Endothelial cell of umbilical vein (primary cell): Measurements from ENCODE around the gene AJM1. TPM values are rescaled to one million over a fixed set of nuclear protein-coding genes. Genes with fewer than 3 reads are reported as not detected.

Experiments used
- BruUV-seq: library from RNA; stranded (reverse); fragments of 400-500 nt; replicated peaks from 2 replicates; lab custom pipeline; 2021; lab: Mats Ljungman, UMichigan
- CTCF ChIA-PET: fragments of 300-600, 350-600 bp; sonication (Branson Sonifier 250); formaldehyde crosslinking; loops from one replicate; lab custom pipeline; 2021; ENCODE audit warnings: antibody characterized with exemption, inconsistent platforms; lab: Charles Lee
- POLR2A ChIA-PET: fragments of 300-600, 350-600 bp; sonication (Branson Sonifier 250); formaldehyde crosslinking; loops from one replicate; lab custom pipeline; 2021; ENCODE audit warnings: antibody characterized with exemption, inconsistent platforms; lab: Charles Lee
- DNase-seq: peaks from one replicate; pipeline ENCODE4 v3.0.0-alpha.2; 2011; ENCODE audit warnings: low read depth, low spot score
- FAIRE-seq: peaks from 2 replicates; lab custom pipeline; 2011; peaks lifted over from hg19 to GRCh38; lab: Jason Lieb, UNC
- H2AFZ ChIP-seq: 2 replicates; pipeline ENCODE4 v1.6.0; 2012; ENCODE audit warnings: low read depth, low read length, control low read depth, inconsistent platforms
- H3K27ac ChIP-seq: 2 replicates; pipeline ENCODE4 v1.5.1; 2011; ENCODE audit warnings: low read depth, mild to moderate bottlenecking, control low read depth, low read length, moderate library complexity; ENCODE audit not compliant: insufficient read depth
- H3K27me3 ChIP-seq, 2 experiments: 2 replicates each; pipeline versions ENCODE4 v1.6.0 to v1.6.1; 2011; ENCODE audit warnings: low read length in 2 of 2, mixed read lengths in 1 of 2; ENCODE audit not compliant: control insufficient read depth in 2 of 2, insufficient read depth in 2 of 2
- H3K36me3 ChIP-seq, 2 experiments: 2 replicates in 1 of 2; 3 replicates in 1 of 2; pipeline ENCODE4 v1.5.1; 2011; ENCODE audit warnings: low read length in 2 of 2, mild to moderate bottlenecking in 1 of 2, moderate library complexity in 1 of 2; ENCODE audit not compliant: control insufficient read depth in 2 of 2, insufficient read depth in 2 of 2; ENCODE audit errors: extremely low read depth in 1 of 2
- H3K4me1 ChIP-seq: 3 replicates; pipeline ENCODE4 v1.5.1; 2011; ENCODE audit warnings: mild to moderate bottlenecking, low read length; ENCODE audit not compliant: control insufficient read depth, insufficient read depth; ENCODE audit errors: extremely low read depth
- H3K4me2 ChIP-seq: 2 replicates; pipeline ENCODE4 v1.6.1; 2011; ENCODE audit warnings: low read length, control low read depth, mixed read lengths; ENCODE audit not compliant: insufficient read depth
- H3K4me3 ChIP-seq, 3 experiments: fragments of 200-600 bp in 1 of 3; sonication (generic), shearing (Covaris generic) in 1 of 3; replicated peaks in 1 of 3; 2 replicates each; pipeline ENCODE4 v1.5.1; 2011 to 2016; ENCODE audit warnings: control low read depth in 3 of 3, low read length in 3 of 3, mild to moderate bottlenecking in 2 of 3, inconsistent platforms in 1 of 3, low read depth in 1 of 3, moderate library complexity in 1 of 3; ENCODE audit not compliant: insufficient read depth in 1 of 3
- H3K79me2 ChIP-seq: 2 replicates; pipeline ENCODE4 v1.6.0; 2012; ENCODE audit warnings: low read length, inconsistent platforms; ENCODE audit not compliant: control insufficient read depth, insufficient read depth
- H3K9ac ChIP-seq: replicated peaks from 2 replicates; pipeline ENCODE3; 2011; ENCODE audit warnings: low read length, control low read depth; ENCODE audit not compliant: insufficient read depth; ENCODE audit errors: extremely low read depth
- H3K9me1 ChIP-seq: replicated peaks from 3 replicates; pipeline ENCODE4 v1.6.0; 2011; ENCODE audit warnings: mild to moderate bottlenecking, low read length; ENCODE audit not compliant: control insufficient read depth, insufficient read depth; ENCODE audit errors: extremely low read depth
- H3K9me3 ChIP-seq: replicated peaks from 2 replicates; pipeline ENCODE4 v1.5.1; 2012; ENCODE audit warnings: low read length, inconsistent platforms; ENCODE audit not compliant: control insufficient read depth, insufficient read depth
- H4K20me1 ChIP-seq: replicated peaks from 2 replicates; pipeline ENCODE3; 2011; ENCODE audit warnings: mild to moderate bottlenecking, low read length; ENCODE audit not compliant: control insufficient read depth, insufficient read depth; ENCODE audit errors: extremely low read depth
- EZH2 ChIP-seq: IDR thresholded peaks from 2 replicates; pipeline ENCODE4 v1.6.1; 2012; ENCODE audit warnings: borderline replicate concordance, low read depth, mild to moderate bottlenecking, moderate library complexity, low read length, inconsistent platforms; ENCODE audit not compliant: severe bottlenecking
- FOS ChIP-seq: IDR thresholded peaks from 2 replicates; pipeline ENCODE4 v1.6.1; 2011; ENCODE audit warnings: mild to moderate bottlenecking, low read length, moderate library complexity, borderline replicate concordance; ENCODE audit not compliant: insufficient read depth
- GATA2 ChIP-seq: IDR thresholded peaks from 2 replicates; pipeline ENCODE4 v1.7.0; 2011; ENCODE audit warnings: low read depth, mild to moderate bottlenecking, moderate library complexity, mixed read lengths, low read length; ENCODE audit not compliant: insufficient read length, insufficient read depth
- JUN ChIP-seq: IDR thresholded peaks from 2 replicates; pipeline ENCODE4 v1.6.1; 2011; ENCODE audit warnings: borderline replicate concordance, low read depth; ENCODE audit not compliant: insufficient read length, insufficient read depth
- MYC ChIP-seq: IDR thresholded peaks from one replicate; pipeline ENCODE4 v1.6.1; 2011; ENCODE audit warnings: mild to moderate bottlenecking, low read depth, low read length
- POLR2A ChIP-seq: IDR thresholded peaks from 2 replicates; pipeline ENCODE4 v1.6.1; 2012; ENCODE audit warnings: low read depth, mild to moderate bottlenecking, control low read depth, low read length
- POLR2AphosphoS5 ChIP-seq: IDR thresholded peaks from 2 replicates; pipeline ENCODE4 v1.6.1; 2012; ENCODE audit warnings: low read depth, mild to moderate bottlenecking, control low read depth, low read length, moderate library complexity; ENCODE audit not compliant: insufficient read depth
- dilution Hi-C: fragments of 300-500 bp; cut with MboI; formaldehyde crosslinking; loops from one replicate; pipeline ENCODE4 v1.15.0; 2019; ENCODE audit warnings: low sequenced_read_pairs; ENCODE audit not compliant: extremely low pct_ligation_motif_present
- intact Hi-C: fragments of 100-400 bp; cut with micrococcal nuclease; formaldehyde crosslinking; loops from one replicate; pipeline ENCODE4 v1.10.0; 2022
- polyA plus RNA-seq, 4 experiments: library from polyadenylated mRNA; depleted of rRNA in 3 of 4; stranded (reverse) in 3 of 4; unstranded in 1 of 4; fragments of >200 nt; gene quantifications; 2 replicates each; pipeline versions ENCODE4 v1.2.1 to v1.2.3, GENCODE V29; 2011 to 2012; ENCODE audit warnings: missing spikeins in 1 of 4
- total RNA-seq: library from RNA; stranded (reverse); gene quantifications from 2 replicates; pipeline ENCODE4 v1.2.3, GENCODE V29; 2021
- TF ChIP-seq, protein P1 (sequence below): IDR thresholded peaks from 2 replicates; pipeline ENCODE4 v1.6.1; 2011; ENCODE audit not compliant: insufficient read depth, insufficient read length

The AJM1 gene
- total and polyA plus RNA-seq, 2 donors (not counting 3 experiments of a cell fraction or from before 2014, with no cell fraction given): 0.30 to 1.3 TPM

DNA sequence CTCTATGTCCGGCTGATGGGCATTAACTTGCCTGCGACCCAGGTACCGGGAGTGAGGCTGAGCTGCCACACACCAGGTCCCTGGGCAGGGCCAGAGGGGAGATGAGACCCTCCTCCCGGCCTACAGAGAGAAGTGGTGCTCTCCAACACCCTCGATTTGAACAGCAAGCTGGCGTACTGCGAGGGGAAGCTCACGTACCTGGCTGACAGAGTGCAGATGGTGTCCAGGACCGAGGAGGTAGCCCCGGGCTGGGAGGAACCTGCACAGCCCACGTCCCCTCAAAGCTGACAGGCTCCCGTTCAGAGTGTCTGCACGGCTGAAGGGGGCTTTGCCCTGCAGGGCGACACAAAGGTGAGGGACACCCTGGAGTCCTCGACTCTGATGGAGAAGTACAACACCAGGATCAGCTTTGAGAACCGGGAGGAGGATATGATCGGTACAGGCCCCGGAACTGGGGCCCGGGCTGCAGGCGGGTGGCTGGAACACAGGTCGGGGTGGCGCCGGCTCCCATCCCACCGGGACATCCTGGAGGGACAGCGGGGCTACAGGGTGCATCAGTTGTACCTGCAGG lies 35.6 kb upstream of the AJM1 start:
- Histone ChIP-seq H3K4me3 (peak overlapping the region in 2 of 3 experiments; percentile 78 to 98), H3K4me1 (peaks cover 15% of the 10 kb centered on the region), H3K9ac (no peak overlapping the region), H4K20me1 (no peaks in the 10 kb centered on the region), H3K79me2 (peaks cover 35% of the 10 kb centered on the region), H3K27me3 (peaks cover 2 to 5% of the 10 kb centered on the region in 2 experiments), H3K27ac (no peak overlapping the region), H3K36me3 (no peaks in the 10 kb centered on the region), H2AFZ (no peak overlapping the region), H3K4me2 (peak overlapping the region; percentile 21), H3K9me1 (no peaks in the 10 kb centered on the region), H3K9me3 (no peaks in the 10 kb centered on the region)
- FAIRE-seq (no peak), DNase-seq (no peak)
- ChIA-PET CTCF (interaction anchor here (0.9 to 3.7 kb wide), 9 partner anchors 13 to 430 kb away, joined by 3 to 13 read pairs (median 4); partner anchors contain the start of genes AJM1, FBXW5 and TMEM141), POLR2A (interaction anchor here (0.7 kb wide), 1 partner anchor 13 kb away, joined by 5 read pairs; no protein-coding TSS in a partner anchor)
- dilution Hi-C loops (loop anchor here (25.0 kb wide), 1 partner anchor 131 kb away; the partner anchor contains the start of genes C8G and FBXW5), intact Hi-C loops (loop anchor here (1.0 to 5.0 kb wide), 2 partner anchors 36 to 138 kb away; partner anchors contain the start of genes AJM1 and FBXW5)
- TF ChIP-seq GATA2 (no peak), FOS (no peak), JUN (no peak), MYC (no peak), EZH2 (no peak), POLR2AphosphoS5 (no peak), POLR2A (no peak)
- TF ChIP-seq, protein P1, sequence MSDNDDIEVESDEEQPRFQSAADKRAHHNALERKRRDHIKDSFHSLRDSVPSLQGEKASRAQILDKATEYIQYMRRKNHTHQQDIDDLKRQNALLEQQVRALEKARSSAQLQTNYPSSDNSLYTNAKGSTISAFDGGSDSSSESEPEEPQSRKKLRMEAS: no peak
- BruUV-seq: no TSS peak
